ENCODE measurements around the gene DPP6.

Gene DPP6

DNA sequence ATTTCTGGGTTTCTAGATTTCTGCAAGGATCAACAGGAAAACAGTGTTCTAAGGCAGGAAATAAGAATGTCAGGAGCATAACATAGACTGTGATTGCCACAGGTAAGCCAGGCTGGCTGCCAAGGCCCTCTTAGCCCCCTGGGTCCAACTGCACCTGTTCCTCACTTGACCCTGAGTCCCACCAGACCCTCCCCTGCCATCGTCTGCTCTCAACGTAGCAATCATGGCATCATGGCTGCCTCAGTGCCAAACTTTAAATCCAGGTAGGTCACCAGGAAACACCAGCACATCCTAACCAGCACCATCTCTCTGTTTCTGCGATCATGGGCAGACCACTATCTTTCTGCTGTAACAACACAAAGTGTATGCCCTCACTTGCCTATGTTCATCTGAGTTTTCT is 683.6 kb downstream of the DPP6 start:
- H3K36me3 ChIP-seq (ENCODE audit: insufficient read depth, low read length): no peaks in the 10 kb centered on the region

DNA sequence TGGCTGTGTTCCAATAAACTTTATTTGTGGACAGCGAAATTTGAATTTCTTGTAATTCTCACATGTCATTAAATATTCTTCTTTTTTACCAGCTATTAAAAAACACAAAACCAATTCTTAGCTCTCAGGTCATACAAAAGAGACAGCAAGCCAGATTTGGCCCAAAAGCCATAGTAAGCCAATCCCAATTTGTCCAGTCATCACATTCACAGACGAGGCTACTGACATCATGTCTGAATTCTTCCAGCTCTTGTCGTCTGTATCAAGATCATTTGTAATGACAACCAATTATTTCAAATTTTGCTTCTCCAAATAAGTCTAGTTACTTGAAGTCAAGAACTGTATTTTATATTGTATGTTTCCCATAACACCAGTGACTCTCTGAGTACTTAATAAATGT is 684.2 kb downstream of the DPP6 start:
- H3K9ac ChIP-seq (ENCODE audit: low read depth, low read length, poor library complexity, severe bottlenecking): no peak overlapping the region
- TF ChIP-seq EZH2phosphoT487 (IDR thresholded peaks at IDR 0.05; ENCODE audit: borderline replicate concordance) (no peak), CTCF (conservative IDR thresholded peaks at IDR 0.05; ENCODE audit: low read length) (no peak)
- no peak overlapping the region for H2AFZ ChIP-seq (ENCODE audit: low read length)
- no peaks in the 10 kb centered on the region for H3K9me2 ChIP-seq (replicated peaks; ENCODE audit: low read depth, low read length)
- no peaks in the 10 kb centered on the region for H3K79me2 ChIP-seq (ENCODE audit: insufficient read depth, low read length)
- H3K9me3 ChIP-seq (ENCODE audit: insufficient read depth, low read depth, low read length): no peaks in the 10 kb centered on the region; the same call in 1 of the 2 replicates
- H3K4me2 ChIP-seq (ENCODE audit: low read depth, low read length, poor library complexity, severe bottlenecking): no peak overlapping the region
- no peaks in the 10 kb centered on the region for H3K36me3 ChIP-seq (ENCODE audit: insufficient read depth, low read length)
- H3K4me3 ChIP-seq (ENCODE audit: low read length, poor library complexity, severe bottlenecking): no peak overlapping the region
- no peaks in the 10 kb centered on the region for H3K27me3 ChIP-seq (ENCODE audit: insufficient read depth, low read length, poor library complexity, severe bottlenecking)
- H4K20me1 ChIP-seq (ENCODE audit: insufficient read depth, low read length, poor library complexity, severe bottlenecking): no peaks in the 10 kb centered on the region
- no peaks in the 10 kb centered on the region for H3K4me1 ChIP-seq (ENCODE audit: insufficient read depth, low read length, poor library complexity, severe bottlenecking)
- no peaks in the 10 kb centered on the region for H3F3A ChIP-seq (ENCODE audit: low read depth)

More for the DNA sequence above, 683.6 kb downstream of the DPP6 start:
- Histone ChIP-seq H3K9ac (ENCODE audit: low read depth, low read length, poor library complexity, severe bottlenecking) (no peak overlapping the region), H3K4me3 (ENCODE audit: low read length, poor library complexity, severe bottlenecking) (no peak overlapping the region), H3K9me2 (replicated peaks; ENCODE audit: low read depth, low read length) (no peaks in the 10 kb centered on the region), H3F3A (ENCODE audit: low read depth) (no peaks in the 10 kb centered on the region), H3K79me2 (ENCODE audit: insufficient read depth, low read length) (no peaks in the 10 kb centered on the region), H3K4me2 (ENCODE audit: low read depth, low read length, poor library complexity, severe bottlenecking) (no peak overlapping the region), H3K27me3 (ENCODE audit: insufficient read depth, low read length, poor library complexity, severe bottlenecking) (no peaks in the 10 kb centered on the region), H4K20me1 (ENCODE audit: insufficient read depth, low read length, poor library complexity, severe bottlenecking) (no peaks in the 10 kb centered on the region), H3K9me3 (ENCODE audit: insufficient read depth, low read depth, low read length) (no peaks in the 10 kb centered on the region), H2AFZ (ENCODE audit: low read length) (no peak overlapping the region), H3K4me1 (ENCODE audit: insufficient read depth, low read length, poor library complexity, severe bottlenecking) (no peaks in the 10 kb centered on the region)
- TF ChIP-seq CTCF (conservative IDR thresholded peaks at IDR 0.05; ENCODE audit: low read length) (no peak), EZH2phosphoT487 (IDR thresholded peaks at IDR 0.05; ENCODE audit: borderline replicate concordance) (no peak)

DNA sequence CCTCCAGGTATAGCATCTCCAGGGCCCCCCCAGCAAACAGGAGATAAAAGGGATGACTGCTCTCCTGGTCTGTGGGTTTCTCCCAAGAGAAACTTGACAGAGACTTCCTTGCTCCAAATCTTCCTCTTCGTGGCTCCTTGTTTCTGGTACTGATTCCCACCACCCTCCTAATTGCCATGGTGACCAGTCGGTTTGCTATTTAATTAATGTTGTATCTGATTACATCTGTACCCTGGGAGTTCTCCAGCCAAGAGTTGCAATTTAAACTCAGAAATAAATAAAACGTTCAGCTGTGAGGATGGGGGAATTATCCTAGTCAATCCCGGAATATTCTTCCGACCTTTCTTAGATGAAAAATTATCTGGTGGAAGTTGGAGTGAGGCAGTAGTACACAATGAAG is 686.0 kb downstream of the DPP6 start:
- Histone ChIP-seq H3K79me2 (ENCODE audit: insufficient read depth, low read length) (no peaks in the 10 kb centered on the region), H4K20me1 (ENCODE audit: insufficient read depth, low read length, poor library complexity, severe bottlenecking) (no peaks in the 10 kb centered on the region), H3K27me3 (ENCODE audit: insufficient read depth, low read length, poor library complexity, severe bottlenecking) (no peaks in the 10 kb centered on the region), H3K9me3 (ENCODE audit: insufficient read depth, low read depth, low read length) (no peaks in the 10 kb centered on the region; the same call in 1 of the 2 replicates), H3F3A (ENCODE audit: low read depth) (no peaks in the 10 kb centered on the region), H3K9me2 (replicated peaks; ENCODE audit: low read depth, low read length) (no peaks in the 10 kb centered on the region), H3K4me3 (ENCODE audit: low read length, poor library complexity, severe bottlenecking) (no peak overlapping the region), H3K4me1 (ENCODE audit: insufficient read depth, low read length, poor library complexity, severe bottlenecking) (no peaks in the 10 kb centered on the region), H2AFZ (ENCODE audit: low read length) (no peak overlapping the region), H3K36me3 (ENCODE audit: insufficient read depth, low read length) (no peaks in the 10 kb centered on the region), H3K4me2 (ENCODE audit: low read depth, low read length, poor library complexity, severe bottlenecking) (no peak overlapping the region), H3K9ac (ENCODE audit: low read depth, low read length, poor library complexity, severe bottlenecking) (no peak overlapping the region)
- TF ChIP-seq EZH2phosphoT487 (IDR thresholded peaks at IDR 0.05; ENCODE audit: borderline replicate concordance) (no peak), CTCF (conservative IDR thresholded peaks at IDR 0.05; ENCODE audit: low read length) (no peak)

Data from Loucy (cell line).